Measurements from ENCODE around the gene TET2. TPM values are rescaled to one million over a fixed set of nuclear protein-coding genes. Genes with fewer than 3 reads are reported as not detected.

Gene TET2
- total and polyA plus RNA-seq, 2 donors from 2014 or later = 1.8 to 31.5 TPM

GRCh38 chr4:105120626-105121025, 26.1 kb upstream of the TET2 start:
- H3K27ac ChIP-seq (ENCODE audit: low read depth in 2 of 2, low read length in 2 of 2) = no peak overlapping the region
- FAIRE-seq = no peak
- no peaks in the 10 kb centered on the region for H3K36me3 ChIP-seq (ENCODE audit: control insufficient read depth in 2 of 3, insufficient read depth in 3 of 3, low read length in 3 of 3)
- no peak overlapping the region for H3K9ac ChIP-seq (ENCODE audit: low read length in 3 of 3)
- H3K4me1 ChIP-seq (ENCODE audit: control insufficient read depth in 2 of 3, insufficient read depth in 2 of 3, low read depth in 1 of 3, low read length in 3 of 3) = no peaks in the 10 kb centered on the region
- H3K9me3 ChIP-seq (ENCODE audit: control insufficient read depth in 2 of 3, insufficient read depth in 1 of 3, low read length in 3 of 3) = no peaks in the 10 kb centered on the region
- no peaks in the 10 kb centered on the region for H3K27me3 ChIP-seq (ENCODE audit: control insufficient read depth, insufficient read depth, low read length)
- H3K4me3 ChIP-seq (ENCODE audit: low read length in 3 of 3) = no peak overlapping the region
- no peak for DNase-seq
- TF ChIP-seq, protein P1, sequence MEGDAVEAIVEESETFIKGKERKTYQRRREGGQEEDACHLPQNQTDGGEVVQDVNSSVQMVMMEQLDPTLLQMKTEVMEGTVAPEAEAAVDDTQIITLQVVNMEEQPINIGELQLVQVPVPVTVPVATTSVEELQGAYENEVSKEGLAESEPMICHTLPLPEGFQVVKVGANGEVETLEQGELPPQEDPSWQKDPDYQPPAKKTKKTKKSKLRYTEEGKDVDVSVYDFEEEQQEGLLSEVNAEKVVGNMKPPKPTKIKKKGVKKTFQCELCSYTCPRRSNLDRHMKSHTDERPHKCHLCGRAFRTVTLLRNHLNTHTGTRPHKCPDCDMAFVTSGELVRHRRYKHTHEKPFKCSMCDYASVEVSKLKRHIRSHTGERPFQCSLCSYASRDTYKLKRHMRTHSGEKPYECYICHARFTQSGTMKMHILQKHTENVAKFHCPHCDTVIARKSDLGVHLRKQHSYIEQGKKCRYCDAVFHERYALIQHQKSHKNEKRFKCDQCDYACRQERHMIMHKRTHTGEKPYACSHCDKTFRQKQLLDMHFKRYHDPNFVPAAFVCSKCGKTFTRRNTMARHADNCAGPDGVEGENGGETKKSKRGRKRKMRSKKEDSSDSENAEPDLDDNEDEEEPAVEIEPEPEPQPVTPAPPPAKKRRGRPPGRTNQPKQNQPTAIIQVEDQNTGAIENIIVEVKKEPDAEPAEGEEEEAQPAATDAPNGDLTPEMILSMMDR (IDR thresholded peaks at IDR 0.05; ENCODE audit: borderline replicate concordance, extremely low read depth, insufficient read depth) = no peak
- intact Hi-C loops (cut with DNase I) = no loop called here

DNA sequence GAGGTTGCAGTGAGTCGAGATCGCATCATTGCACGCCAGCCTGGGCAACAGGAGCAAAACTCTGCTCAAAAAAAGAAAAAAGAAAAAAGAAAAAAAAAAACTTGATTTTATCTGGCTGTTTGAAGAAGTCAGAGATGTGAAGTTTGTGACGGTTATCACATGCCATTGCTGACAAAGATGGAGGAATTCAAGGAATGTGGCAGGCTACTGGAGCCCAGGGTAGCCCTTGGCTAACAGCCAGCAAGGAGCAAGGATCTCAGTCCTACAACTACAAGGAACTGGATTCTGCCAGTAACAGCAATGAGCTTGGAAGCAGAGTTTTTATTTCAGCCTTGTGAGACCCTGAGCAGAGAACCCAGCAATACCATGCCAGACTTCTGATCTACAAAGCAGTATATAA, 24.3 kb upstream of the TET2 start:
- no peaks in the 10 kb centered on the region for H3K4me1 ChIP-seq (ENCODE audit: control insufficient read depth in 2 of 3, insufficient read depth in 2 of 3, low read depth in 1 of 3, low read length in 3 of 3)
- no peaks in the 10 kb centered on the region for H3K36me3 ChIP-seq (ENCODE audit: control insufficient read depth in 2 of 3, insufficient read depth in 3 of 3, low read length in 3 of 3)
- H3K9me3 ChIP-seq (ENCODE audit: control insufficient read depth in 2 of 3, insufficient read depth in 1 of 3, low read length in 3 of 3) = no peaks in the 10 kb centered on the region
- FAIRE-seq = no peak
- no peak overlapping the region for H3K27ac ChIP-seq (ENCODE audit: low read depth in 2 of 2, low read length in 2 of 2)
- H3K4me3 ChIP-seq (ENCODE audit: low read length in 3 of 3) = no peak overlapping the region
- TF ChIP-seq, protein P1 (IDR thresholded peaks at IDR 0.05; ENCODE audit: borderline replicate concordance, extremely low read depth, insufficient read depth) = no peak
- intact Hi-C loops (cut with DNase I) = no loop called here
- DNase-seq = peak in 1 of 5 donors; percentile 15
- no peak overlapping the region for H3K9ac ChIP-seq (ENCODE audit: low read length in 3 of 3)
- H3K27me3 ChIP-seq (ENCODE audit: control insufficient read depth, insufficient read depth, low read length) = no peaks in the 10 kb centered on the region

DNA sequence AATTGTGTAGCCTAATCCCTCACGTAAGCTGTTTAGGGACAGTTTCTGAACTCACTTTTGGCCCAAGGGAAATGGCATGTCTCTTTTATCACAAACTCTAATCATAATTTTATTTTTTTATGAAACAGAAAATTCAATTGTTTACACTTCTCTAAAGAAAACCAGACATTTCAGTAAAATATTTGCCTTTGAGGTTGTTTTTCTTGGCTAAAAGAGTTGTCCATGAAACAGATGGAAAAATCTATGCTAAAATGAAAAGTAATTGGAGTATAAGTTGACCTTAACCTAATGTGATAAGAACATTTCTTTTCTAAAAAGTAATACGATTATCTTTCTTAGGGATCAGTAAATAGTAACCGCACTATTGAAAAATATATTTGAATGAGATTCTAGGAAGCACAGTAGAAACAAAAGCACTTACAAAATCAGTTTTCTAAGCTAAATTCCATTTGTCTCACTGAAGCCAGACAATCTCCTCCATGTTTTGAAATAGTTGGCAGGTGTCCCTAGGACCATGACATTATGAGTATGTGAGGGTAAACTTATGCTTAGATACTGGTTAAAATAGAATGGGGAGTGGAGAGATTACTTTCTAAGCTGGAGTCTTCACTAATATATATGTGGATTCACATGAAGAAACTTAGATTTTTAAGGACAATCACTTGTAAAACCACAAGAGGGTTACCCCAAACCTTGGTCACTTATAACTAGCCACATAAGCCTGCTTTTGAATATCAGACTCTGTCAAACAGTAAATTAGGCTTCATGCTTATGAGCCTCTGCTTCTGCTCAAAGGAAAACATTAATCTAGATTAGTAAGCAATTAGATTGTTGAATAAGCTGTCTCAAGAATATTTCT, 20.1 kb upstream of the TET2 start:
- no peak overlapping the region for H3K9ac ChIP-seq (ENCODE audit: low read length in 3 of 3)
- H3K36me3 ChIP-seq (ENCODE audit: control insufficient read depth in 2 of 3, insufficient read depth in 3 of 3, low read length in 3 of 3) = no peaks in the 10 kb centered on the region

More for the DNA sequence above, 20.1 kb upstream of the TET2 start:
- Histone ChIP-seq H3K27ac (ENCODE audit: low read depth in 2 of 2, low read length in 2 of 2) (no peak overlapping the region), H3K9me3 (ENCODE audit: control insufficient read depth in 2 of 3, insufficient read depth in 1 of 3, low read length in 3 of 3) (no peaks in the 10 kb centered on the region), H3K4me3 (ENCODE audit: low read length in 3 of 3) (no peak overlapping the region), H3K4me1 (ENCODE audit: control insufficient read depth in 2 of 3, insufficient read depth in 2 of 3, low read depth in 1 of 3, low read length in 3 of 3) (no peaks in the 10 kb centered on the region), H3K27me3 (ENCODE audit: control insufficient read depth, insufficient read depth, low read length) (no peaks in the 10 kb centered on the region)
- TF ChIP-seq, protein P1 (IDR thresholded peaks at IDR 0.05; ENCODE audit: borderline replicate concordance, extremely low read depth, insufficient read depth) = no peak
- DNase-seq = no peak
- intact Hi-C loops (cut with DNase I) = no loop called here
- peak; percentile 59 for FAIRE-seq
